ENCODE measurements around the gene ST3GAL3.
A peak's percentile ranks its signal among the peaks of the same experiment; 100 is the strongest.

GRCh38 chr1:43716559-43717281 lies 9.4 kb downstream of the ST3GAL3 start:
- TF ChIP-seq CTCF (IDR thresholded peaks at IDR 0.05 in 4 of 5, conservative IDR thresholded peaks at IDR 0.05 in 1 of 5): no peak
- peak in 1 of 2 donors; percentile 56 for TF ChIP-seq POLR2A (IDR thresholded peaks at IDR 0.05)
